ENCODE results near the gene VIM. TPM values are rescaled to one million over a fixed set of nuclear protein-coding genes. Genes with fewer than 3 reads are reported as not detected.

Gene VIM
- total RNA-seq, 3 donors from 2014 or later (not counting 1 experiment from before 2014, with no cell fraction given) = 627 to 717 (median 634) TPM

- Histone ChIP-seq H3K4me1 (ENCODE audit: control insufficient read depth, insufficient read depth, low read length) (peaks cover 6% of the 10 kb centered on the region), H3K27me3 (ENCODE audit: control insufficient read depth, insufficient read depth, low read length) (no peaks in the 10 kb centered on the region), H3K36me3 (ENCODE audit: control insufficient read depth, insufficient read depth, low read length) (peaks cover 67% of the 10 kb centered on the region), H3K27ac (ENCODE audit: low read length) (no peak overlapping the region), H3K9me3 (ENCODE audit: control insufficient read depth, insufficient read depth, low read length) (no peaks in the 10 kb centered on the region), H3K4me3 (ENCODE audit: low read length) (no peak overlapping the region)
- H3K4me1 Mint-ChIP-seq = peaks cover 5 to 24% of the 10 kb centered on the region in 2 donors
- no peak for TF ChIP-seq CTCF (IDR thresholded peaks at IDR 0.05)
- peak overlapping the region; percentile 5 to 86 for H3K27ac Mint-ChIP-seq
- WGBS (ENCODE audit: insufficient coverage) = 86% methylated on average over 1 of the region's 1 CpG
- peaks cover 25% of the 10 kb centered on the region for H3K36me3 Mint-ChIP-seq
- no peak for DNase-seq
- ATAC-seq = no peak
- no peak overlapping the region for H3K4me3 Mint-ChIP-seq
- intact Hi-C loops (cut with micrococcal nuclease) = loop anchor here (10.0 kb wide), 1 partner anchor 268 kb away; no protein-coding TSS in a partner anchor
- H3K9me3 Mint-ChIP-seq = no peaks in the 10 kb centered on the region
- H3K27me3 Mint-ChIP-seq (ENCODE audit: low read depth in 2 of 2) = no peaks in the 10 kb centered on the region
Measured at GRCh38 chr10:17236468-17237148, 8.6 kb downstream of the VIM start.

GRCh38 chr10:17237149-17237527, 9.1 kb downstream of the VIM start:
- Mint-ChIP-seq H3K4me3 (no peak overlapping the region), H3K4me1 (peaks cover 4 to 22% of the 10 kb centered on the region in 2 donors), H3K27me3 (ENCODE audit: low read depth in 2 of 2) (no peaks in the 10 kb centered on the region), H3K27ac (peak overlapping the region in 1 of 2 donors; percentile 86), H3K9me3 (no peaks in the 10 kb centered on the region), H3K36me3 (peaks cover 25% of the 10 kb centered on the region)
- H3K9me3 ChIP-seq (ENCODE audit: control insufficient read depth, insufficient read depth, low read length) = no peaks in the 10 kb centered on the region
- ATAC-seq (no peak), DNase-seq (no peak)
- no peak overlapping the region for H3K4me3 ChIP-seq (ENCODE audit: low read length)
- 100% methylated on average over 2 of the region's 5 CpGs for WGBS (ENCODE audit: insufficient coverage)
- no peak overlapping the region for H3K27ac ChIP-seq (ENCODE audit: low read length)
- no peak for TF ChIP-seq CTCF (IDR thresholded peaks at IDR 0.05)
- H3K36me3 ChIP-seq (ENCODE audit: control insufficient read depth, insufficient read depth, low read length) = peaks cover 62% of the 10 kb centered on the region
- intact Hi-C loops (cut with micrococcal nuclease) = loop anchor here (10.0 kb wide), 1 partner anchor 268 kb away; no protein-coding TSS in a partner anchor
- H3K4me1 ChIP-seq (ENCODE audit: control insufficient read depth, insufficient read depth, low read length) = peaks cover 6% of the 10 kb centered on the region
- H3K27me3 ChIP-seq (ENCODE audit: control insufficient read depth, insufficient read depth, low read length) = no peaks in the 10 kb centered on the region

GRCh38 chr10:17237915-17238444, 9.9 kb downstream of the VIM start:
- Histone ChIP-seq H3K9me3 (ENCODE audit: control insufficient read depth, insufficient read depth, low read length) (no peaks in the 10 kb centered on the region), H3K4me1 (ENCODE audit: control insufficient read depth, insufficient read depth, low read length) (peaks cover 6% of the 10 kb centered on the region), H3K36me3 (ENCODE audit: control insufficient read depth, insufficient read depth, low read length) (peaks cover 55% of the 10 kb centered on the region), H3K27me3 (ENCODE audit: control insufficient read depth, insufficient read depth, low read length) (no peaks in the 10 kb centered on the region), H3K27ac (ENCODE audit: low read length) (no peak overlapping the region), H3K4me3 (ENCODE audit: low read length) (no peak overlapping the region)
- intact Hi-C loops (cut with micrococcal nuclease) = loop anchor here (10.0 kb wide), 1 partner anchor 267 kb away; no protein-coding TSS in a partner anchor
- Mint-ChIP-seq H3K9me3 (no peaks in the 10 kb centered on the region), H3K27me3 (ENCODE audit: low read depth in 2 of 2) (no peaks in the 10 kb centered on the region), H3K4me1 (peaks cover 4 to 19% of the 10 kb centered on the region in 2 donors), H3K36me3 (peaks cover 25% of the 10 kb centered on the region), H3K4me3 (no peak overlapping the region), H3K27ac (peak overlapping the region; percentile 9 to 86)
- TF ChIP-seq CTCF (IDR thresholded peaks at IDR 0.05) = no peak
- ATAC-seq = peak in 2 of 3 donors; percentile 1
- no peak for DNase-seq
- 83% methylated on average over 2 of the region's 4 CpGs for WGBS (ENCODE audit: insufficient coverage)
